GM18517 (cell line): Measurements from ENCODE around the gene MRPL28.
"Not testable (repeated sequence)": the region's sequence is repeated elsewhere in the genome, so short reads cannot be mapped to it uniquely, and the experiment has no call there.

Experiments used
- ATAC-seq: cut with Tn5 transposase; IDR thresholded peaks from one replicate; pipeline ENCODE4 v1.9.1; 2021; ENCODE audit warnings: mild to moderate bottlenecking, moderate library complexity; ENCODE audit not compliant: unreplicated experiment

The MRPL28 gene

GRCh38 chr16:391885-392335 lies 21.6 kb upstream of the MRPL28 start:
- no peak for ATAC-seq

GRCh38 chr16:389352-389751 lies 19.0 kb upstream of the MRPL28 start:
- ATAC-seq, result no peak

GRCh38 chr16:387761-388666 lies 17.7 kb upstream of the MRPL28 start:
- not testable (repeated sequence) for ATAC-seq

- no peak for ATAC-seq
These were observed 16.4 kb upstream of the MRPL28 start for GRCh38 chr16:386641-387156.

- ATAC-seq, result no peak
These were observed 13.2 kb upstream of the MRPL28 start for GRCh38 chr16:383326-384051.

- ATAC-seq, result peak; percentile 36
These were observed 11.7 kb upstream of the MRPL28 start, which contains the start of gene PGAP6 for GRCh38 chr16:381789-382717. PGAP6 (minus strand) TSS chr16:381978; CDS start chr16:381821, 157 bp downstream.

GRCh38 chr16:381012-381788 lies 10.9 kb upstream of the MRPL28 start:
- ATAC-seq, result peak; percentile 33

GRCh38 chr16:380762-381011 lies 10.3 kb upstream of the MRPL28 start:
- no peak for ATAC-seq

GRCh38 chr16:379961-380761 lies 9.8 kb upstream of the MRPL28 start:
- ATAC-seq, result no peak

- ATAC-seq, result no peak
These were observed 9.0 kb upstream of the MRPL28 start for GRCh38 chr16:379183-379960.

GRCh38 chr16:378821-379182 lies 8.5 kb upstream of the MRPL28 start:
- ATAC-seq, result no peak

- not testable (repeated sequence) for ATAC-seq
These were observed 7.9 kb upstream of the MRPL28 start for GRCh38 chr16:378113-378820.

- ATAC-seq, result no peak
These were observed 7.1 kb upstream of the MRPL28 start for GRCh38 chr16:377419-377951.

GRCh38 chr16:376817-377418 lies 6.6 kb upstream of the MRPL28 start:
- no peak for ATAC-seq

GRCh38 chr16:375927-376816 lies 5.8 kb upstream of the MRPL28 start:
- no peak for ATAC-seq

- ATAC-seq, result no peak
These were observed 4.9 kb upstream of the MRPL28 start for GRCh38 chr16:375212-375611.
